Left hindlimb (tissue), 1 donor: ENCODE measurements around the gene SPAG5.
A peak's percentile ranks its signal among the peaks of the same experiment; 100 is the strongest.

Experiments
- DNase-seq: peaks from one replicate; pipeline ENCODE4 v3.0.0-alpha.2; 2018

The SPAG5 gene, protein sequence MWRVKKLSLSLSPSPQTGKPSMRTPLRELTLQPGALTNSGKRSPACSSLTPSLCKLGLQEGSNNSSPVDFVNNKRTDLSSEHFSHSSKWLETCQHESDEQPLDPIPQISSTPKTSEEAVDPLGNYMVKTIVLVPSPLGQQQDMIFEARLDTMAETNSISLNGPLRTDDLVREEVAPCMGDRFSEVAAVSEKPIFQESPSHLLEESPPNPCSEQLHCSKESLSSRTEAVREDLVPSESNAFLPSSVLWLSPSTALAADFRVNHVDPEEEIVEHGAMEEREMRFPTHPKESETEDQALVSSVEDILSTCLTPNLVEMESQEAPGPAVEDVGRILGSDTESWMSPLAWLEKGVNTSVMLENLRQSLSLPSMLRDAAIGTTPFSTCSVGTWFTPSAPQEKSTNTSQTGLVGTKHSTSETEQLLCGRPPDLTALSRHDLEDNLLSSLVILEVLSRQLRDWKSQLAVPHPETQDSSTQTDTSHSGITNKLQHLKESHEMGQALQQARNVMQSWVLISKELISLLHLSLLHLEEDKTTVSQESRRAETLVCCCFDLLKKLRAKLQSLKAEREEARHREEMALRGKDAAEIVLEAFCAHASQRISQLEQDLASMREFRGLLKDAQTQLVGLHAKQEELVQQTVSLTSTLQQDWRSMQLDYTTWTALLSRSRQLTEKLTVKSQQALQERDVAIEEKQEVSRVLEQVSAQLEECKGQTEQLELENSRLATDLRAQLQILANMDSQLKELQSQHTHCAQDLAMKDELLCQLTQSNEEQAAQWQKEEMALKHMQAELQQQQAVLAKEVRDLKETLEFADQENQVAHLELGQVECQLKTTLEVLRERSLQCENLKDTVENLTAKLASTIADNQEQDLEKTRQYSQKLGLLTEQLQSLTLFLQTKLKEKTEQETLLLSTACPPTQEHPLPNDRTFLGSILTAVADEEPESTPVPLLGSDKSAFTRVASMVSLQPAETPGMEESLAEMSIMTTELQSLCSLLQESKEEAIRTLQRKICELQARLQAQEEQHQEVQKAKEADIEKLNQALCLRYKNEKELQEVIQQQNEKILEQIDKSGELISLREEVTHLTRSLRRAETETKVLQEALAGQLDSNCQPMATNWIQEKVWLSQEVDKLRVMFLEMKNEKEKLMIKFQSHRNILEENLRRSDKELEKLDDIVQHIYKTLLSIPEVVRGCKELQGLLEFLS

DNA sequence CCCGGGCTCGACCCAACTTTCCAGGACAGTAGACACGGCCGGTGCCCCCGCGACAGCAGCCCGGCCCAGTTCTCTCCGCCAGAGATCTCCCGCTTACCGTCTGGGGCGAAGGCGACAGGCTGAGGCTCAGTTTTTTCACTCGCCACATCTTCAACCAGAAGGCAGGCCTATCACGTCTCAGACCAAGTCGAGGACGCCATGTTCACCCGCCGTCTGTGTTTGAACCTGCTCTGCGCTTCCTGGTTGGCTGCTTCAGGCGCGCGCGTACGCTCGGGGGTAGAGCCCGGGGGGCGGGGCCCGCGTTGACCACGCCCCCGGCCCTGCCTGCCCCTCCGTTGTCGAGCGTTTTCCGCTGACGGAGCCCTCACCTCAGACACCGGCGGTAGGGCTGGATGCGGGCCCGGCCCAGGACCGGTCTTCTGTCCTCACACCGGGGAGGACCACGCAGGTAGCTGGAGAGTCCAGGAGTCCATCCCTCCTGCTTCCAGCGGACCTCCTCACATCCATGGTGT is at the start of gene SPAG5:
Gene SPAG5, minus strand, starts transcription at position 227 of the 512 bp plus-strand sequence. Its CDS starts 79 bp downstream, at position 148.
- peak; percentile 95 for DNase-seq

DNA sequence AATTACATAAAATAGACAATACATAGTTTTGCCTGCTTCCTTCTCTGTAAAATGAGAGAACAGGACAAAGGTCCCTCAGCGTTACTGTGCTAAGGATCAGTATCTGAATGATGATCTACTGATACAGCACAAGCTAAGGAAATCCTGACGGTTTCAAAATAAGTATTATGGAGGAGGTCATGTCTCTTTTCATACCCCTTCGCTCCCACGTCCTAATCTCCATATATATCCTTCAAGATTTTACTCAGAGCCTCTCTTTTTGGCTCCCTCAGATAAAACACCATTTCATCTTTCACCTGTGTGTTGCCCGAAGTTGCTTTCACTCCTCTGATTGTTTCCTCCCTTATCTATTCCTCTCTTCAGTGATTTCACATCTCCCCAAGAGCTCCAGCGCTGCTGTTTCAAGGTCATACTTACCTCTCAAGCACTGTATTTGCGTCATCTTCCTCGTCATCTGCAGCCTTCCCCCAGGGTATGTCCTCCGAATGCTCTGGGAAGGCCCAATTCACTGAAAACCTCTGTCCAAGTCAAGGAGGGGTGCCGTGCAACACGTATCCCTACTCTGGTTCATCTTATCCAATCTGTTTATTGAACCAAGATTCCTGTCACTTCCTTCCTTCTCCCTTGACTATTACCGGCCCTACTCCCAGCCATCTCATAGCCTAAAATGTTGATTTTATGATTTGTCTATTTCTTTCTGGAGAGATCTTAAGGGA is 47.4 kb upstream of the SPAG5 start:
- no peak for DNase-seq

DNA sequence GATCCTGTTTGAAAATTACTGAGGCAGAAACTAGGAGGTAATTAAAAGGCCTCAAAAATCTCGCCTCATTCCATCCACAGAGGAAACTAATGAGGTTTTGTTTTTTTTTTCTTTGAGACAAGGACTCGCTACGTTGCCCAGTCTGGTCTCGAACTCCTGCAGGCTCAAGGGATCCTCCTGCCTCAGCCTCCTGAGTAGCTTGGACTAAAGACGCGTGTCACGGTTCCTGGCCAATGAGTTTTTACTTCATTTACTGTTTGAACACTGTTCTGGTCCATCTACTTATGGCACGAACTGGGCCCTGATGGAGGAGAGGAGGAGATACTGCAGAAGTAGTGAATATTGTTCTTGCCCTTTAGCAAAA is 46.7 kb upstream of the SPAG5 start:
- no peak for DNase-seq

DNA sequence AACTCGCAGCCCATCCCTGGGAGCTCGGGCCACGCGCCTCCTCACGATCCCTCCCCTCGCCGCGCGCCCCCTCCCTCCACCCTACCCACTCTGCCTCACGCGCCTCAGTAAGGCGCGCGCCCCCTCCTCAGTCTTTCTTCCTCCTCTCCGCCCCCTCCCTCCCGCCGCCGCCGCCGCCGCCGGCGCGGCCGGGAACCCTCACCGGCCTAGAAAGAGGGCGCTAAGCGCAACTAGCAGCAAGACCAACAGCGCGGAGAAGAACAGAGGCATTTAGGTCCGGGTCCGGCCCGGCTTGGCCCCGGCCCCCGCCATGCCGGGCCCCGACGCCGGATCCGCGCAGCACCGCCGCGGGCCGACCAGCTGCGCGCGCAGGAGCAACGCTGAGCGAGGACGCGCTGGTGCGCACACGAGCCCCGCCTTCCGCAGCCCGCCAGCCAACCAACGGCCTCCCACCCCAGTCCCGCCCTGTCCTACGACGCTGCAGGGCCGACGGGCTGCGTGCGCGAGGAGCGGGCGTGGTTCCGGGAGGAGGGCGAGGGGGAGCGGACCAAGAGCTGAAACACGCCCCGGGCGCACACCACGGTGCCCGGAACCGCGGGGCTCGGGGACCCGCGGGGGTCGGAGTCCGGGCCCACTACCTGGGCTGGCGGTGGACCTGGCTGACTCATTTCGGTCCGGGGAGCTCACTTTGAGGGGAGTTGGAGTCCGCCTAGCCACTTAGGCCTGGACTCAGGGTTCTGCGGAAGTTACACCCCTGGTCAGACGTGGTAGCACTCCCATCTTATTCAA is 46.2 kb upstream of the SPAG5 start, which contains the start of gene BLTP2:
Gene BLTP2, minus strand, starts transcription at position 372 of the 789 bp plus-strand sequence. Its CDS starts 102 bp downstream, at position 270.
- DNase-seq = peak; percentile 97

DNA sequence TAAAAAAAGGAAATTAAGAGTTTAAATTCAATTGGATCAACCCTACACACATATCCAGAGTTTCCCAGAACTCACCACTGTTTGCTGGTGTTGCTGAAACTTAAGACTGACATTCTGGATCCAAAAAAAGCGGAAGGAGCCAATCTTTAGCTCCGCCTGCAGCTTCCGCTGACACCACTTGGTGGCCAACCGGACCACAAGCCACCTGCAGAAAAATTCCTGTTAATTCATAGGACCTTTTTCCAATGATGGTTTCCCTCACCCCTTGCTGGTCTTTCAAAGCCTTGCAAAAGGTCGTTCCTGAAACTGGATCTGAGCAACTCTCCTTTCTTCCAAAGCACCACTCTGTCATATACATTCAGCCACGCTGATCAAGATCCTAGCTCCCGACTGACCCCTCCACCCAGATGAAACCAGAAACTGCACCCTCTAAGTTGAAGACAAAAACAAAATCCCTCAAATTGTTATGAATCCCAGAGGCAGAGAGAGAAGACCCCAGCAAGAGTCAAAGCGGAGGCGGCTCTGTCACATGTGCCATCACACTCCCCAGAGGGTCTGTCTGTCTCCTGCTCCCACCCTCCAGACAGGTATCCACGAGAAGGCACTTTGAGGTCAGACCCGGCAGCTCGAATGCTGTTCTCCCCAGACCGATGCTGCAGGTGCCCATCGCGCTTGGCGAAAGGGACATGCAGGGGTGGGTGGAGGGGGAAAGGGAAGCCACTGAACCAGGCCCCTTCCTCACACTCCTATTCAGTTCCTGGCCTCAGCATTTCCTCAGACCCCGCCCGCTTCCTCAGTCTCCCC is 45.4 kb upstream of the SPAG5 start:
- no peak for DNase-seq

DNA sequence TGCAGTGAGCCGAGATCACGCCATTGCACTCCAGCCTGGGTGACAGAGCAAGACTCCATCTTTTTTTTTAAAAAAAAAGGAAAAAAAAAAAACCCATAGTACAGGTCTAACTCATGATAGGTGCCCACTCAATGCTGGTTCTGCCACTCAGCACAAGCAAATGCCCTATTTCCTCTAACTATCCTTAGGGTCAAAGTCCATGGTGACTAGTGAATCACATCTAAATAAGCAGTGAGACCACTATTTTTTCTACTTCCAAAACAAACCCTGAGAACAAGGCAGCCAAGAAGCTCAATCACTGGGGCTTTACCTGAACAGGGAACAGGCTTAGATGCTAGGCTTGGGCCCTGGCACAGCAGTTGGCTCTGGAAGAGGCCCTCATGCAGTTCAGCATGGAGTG is 42.8 kb upstream of the SPAG5 start:
- DNase-seq = no peak

DNA sequence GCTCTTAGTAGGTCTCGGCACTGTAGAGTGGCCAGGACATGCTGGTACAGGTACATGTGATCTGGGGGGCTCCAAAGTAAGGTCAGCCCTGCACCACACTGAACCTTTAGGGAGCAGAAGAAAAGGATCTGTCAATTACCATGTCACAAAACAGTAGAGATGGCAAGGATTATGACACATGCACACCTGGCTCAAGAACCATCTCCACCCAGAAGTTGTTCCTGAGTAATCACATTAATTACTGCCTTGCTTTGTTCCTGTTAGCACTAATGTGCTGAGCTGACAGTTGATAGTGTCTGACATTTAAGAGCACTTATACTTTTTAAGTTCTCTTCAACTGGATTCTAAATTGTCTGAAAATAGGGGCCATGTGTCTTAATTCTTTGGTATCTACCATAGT is 36.7 kb upstream of the SPAG5 start:
- DNase-seq = no peak

DNA sequence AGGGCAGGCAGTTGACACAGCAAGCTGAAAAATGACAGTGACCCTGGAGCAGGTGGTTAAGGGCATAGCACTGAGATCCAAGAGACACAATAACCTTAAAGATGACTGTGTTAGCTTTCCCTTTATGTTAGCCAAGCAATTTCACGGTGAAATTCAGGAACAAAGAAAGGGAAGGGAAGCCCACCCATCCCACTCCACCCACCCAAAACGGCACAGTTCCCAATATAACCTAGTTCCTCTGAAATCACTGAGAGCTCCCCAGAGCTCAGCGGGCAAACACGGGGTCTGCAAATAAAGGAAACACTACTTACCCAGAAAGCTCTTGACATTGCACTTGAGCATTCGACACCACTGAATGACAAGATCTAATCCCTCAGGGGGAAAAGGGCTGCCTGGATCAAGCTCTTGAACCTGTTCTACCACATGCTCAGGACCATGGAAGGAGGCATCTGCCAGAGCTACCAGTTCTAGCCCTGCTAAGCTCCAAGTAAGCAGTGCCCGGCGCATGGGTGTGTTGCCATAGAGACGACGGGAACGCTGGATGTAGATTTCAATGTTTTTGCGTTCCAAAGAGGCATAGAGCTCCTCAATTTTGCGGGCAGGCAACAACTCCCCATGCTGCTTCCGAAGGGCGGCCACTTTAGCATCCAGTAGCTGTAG is 35.5 kb upstream of the SPAG5 start:
- no peak for DNase-seq

DNA sequence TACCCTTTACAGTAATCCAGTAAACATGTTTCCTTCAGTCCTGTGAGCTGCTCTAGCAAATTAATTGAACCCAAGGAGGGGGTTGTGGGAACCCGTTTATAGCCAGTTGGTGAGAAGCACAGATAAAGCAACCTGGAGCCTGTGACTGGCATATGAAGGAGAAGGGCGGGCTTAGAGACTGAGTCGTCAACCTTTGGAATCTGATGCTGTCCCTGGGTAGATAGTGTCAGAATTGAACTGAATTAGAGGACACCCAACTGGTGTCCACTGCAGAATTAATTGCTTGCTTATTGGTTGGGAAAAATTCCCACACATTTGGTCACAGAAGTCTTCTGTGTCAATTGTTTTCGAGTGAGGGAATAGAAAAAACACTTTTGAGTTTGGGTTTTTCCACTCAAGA is 28.0 kb upstream of the SPAG5 start:
- no peak for DNase-seq

DNA sequence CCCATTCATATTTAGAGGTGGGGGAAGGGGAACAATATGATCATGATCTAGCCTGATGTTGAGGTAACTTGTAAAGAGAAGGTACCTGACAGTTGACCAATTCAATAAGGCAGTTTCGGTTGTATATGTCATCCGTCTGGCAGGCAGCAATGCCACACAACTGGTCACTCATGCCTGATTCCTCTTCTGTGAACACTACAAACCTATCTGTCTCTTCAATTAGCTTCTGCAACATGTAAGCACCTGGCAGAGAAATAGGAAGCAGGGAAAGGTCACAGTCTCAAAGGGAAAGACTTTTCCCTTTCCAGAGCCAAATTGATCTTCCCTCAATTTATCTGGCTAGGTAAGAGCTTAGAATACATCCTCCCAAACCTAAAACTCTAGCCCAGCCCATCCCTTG is 25.3 kb upstream of the SPAG5 start:
- DNase-seq = no peak

DNA sequence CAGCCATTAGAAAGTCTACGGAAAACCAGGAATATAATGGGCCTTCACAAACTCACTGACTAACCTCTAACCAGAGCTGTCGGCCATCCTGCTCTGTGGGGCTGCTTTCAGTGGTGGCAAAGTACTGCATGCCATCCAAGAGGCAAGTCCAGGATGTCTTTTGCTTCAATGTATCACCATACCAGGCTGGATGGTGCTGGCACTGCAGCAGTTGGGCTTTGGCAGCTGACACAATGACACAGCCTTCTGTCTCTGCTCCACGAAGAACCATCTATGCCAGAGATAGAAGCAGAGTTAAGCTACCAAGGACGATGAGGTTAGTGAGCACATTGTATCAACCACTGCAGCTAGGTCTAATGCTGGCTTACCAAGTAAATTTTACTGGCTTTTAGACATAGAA is 24.9 kb upstream of the SPAG5 start:
- no peak for DNase-seq

DNA sequence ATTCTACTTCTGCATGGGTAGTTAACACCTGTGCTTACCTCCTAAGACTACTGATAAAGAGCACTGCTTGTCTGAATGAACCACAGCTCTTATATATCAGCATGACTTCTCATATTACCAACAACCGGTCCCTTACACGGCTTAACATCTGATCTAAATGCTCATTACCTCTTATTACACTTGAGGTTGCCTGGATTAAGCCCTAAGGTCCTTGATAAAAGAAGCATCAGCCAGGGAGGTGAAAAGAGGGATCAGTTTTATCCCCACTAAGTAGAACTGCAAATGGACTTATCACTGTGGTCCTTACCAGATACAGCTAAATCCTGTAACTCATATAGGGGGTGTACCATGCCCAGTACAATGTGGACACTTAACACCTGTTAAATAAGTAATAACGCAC is 23.4 kb upstream of the SPAG5 start:
- no peak for DNase-seq

DNA sequence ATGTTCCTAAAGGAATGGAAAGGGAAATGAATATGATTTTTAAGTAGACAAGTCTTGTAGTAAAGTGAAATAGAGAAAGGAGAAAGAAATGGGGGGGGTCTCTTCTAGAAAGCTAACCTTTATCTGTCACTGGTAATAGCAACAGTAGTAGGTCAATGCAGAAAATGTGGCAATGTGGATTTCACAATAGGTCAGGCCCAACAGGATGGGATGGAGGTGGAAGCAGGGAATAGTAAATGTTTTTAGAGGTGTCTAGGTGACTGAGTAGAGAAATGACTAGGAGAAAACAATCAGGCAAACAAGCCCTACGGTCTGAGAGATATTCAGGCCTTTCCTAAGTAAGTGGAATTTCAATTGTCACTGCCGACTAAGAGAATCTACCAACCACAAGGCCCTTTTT is 21.2 kb upstream of the SPAG5 start:
- no peak for DNase-seq

DNA sequence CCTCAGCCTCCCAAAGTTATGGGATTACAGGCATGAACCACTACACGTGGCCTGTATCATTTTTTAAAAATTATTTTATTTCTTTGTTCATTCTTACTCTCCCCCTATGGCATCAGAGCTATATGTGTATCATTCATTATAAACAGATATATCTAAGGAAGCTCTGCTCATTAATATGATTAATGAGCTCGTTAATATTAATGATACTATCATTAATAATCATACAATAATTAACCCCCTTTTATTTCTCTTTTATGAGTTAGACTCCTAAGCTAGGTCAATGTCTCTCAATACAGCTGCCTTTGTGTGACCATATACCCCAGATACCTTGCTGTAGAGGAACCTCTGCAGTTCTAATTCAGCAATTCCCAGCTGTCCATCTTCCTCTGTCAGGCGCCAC is 19.6 kb upstream of the SPAG5 start:
- no peak for DNase-seq

DNA sequence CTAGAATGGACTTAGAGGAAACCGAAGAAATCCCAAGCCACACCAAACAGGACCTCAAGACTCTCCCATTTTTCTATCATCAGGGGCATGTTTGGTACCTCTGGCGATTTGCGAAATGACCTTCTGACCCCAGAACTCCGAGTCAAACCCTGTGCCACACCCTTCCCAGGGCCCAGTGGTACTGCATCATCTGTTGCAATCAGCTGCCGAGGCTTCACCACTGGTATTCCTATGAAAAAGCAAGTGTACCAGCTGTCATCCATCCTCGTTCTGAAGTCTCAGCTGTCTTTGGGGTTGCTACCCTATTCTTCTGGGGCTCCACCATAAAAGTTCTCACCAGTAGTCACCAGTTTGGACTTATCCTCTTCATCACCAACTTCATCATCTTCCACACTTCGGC is 17.5 kb upstream of the SPAG5 start:
- no peak for DNase-seq

DNA sequence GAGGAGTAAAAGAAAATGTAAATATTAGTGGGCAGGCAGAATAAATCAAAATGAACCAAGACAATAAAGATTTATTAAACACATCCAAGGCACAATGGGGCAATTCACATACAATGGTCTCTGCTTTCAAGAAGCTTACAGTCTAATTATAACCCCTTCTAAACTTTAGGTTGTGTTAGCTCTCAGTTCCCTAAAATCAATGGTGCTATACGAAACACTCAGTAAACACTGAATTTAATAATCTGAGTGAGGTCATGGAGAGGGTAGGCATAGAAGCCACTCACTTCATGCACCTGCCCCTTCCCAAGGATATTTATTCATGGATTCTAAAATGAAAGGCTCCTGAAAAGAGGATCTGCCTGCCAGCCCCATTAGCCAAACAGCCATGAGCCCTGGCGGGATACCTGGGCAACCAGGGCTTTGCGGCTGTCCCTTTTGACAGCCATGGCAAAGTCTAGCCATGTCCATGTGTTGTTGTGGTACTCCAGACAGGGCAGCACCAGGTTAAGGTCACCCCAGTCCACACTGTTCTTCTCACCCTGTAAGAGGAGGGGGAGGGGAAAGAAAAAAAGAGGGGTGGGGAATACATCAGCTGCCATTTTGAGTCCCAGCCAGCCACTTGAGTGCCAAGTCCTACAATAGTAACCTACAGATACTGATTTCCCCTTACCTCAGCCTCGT is 16.6 kb upstream of the SPAG5 start:
- no peak for DNase-seq

DNA sequence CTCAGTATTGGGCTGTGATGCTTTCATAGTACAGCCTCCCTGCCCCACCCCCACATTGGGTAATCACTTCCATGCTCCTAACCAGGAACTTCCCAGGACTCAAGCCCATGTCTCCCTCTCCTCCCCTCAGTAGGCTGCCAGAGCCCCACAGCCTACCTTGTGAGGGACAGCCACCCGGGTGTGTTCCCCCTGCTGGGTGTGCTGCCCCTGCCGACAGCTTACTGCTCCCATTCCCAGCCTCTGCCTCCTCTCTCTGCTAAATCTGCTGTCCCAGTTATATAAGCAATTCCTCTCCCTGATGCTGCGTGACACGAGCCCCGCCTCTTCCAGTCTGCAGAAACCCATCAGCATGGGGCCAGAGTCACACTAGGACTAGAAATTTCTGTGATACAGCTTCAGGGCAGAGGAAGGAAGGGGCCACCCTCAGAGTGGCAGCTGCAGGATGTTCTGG is 15.1 kb upstream of the SPAG5 start, which contains the start of gene RSKR:
Gene RSKR, minus strand, starts transcription at position 255 of the 451 bp plus-strand sequence. Its CDS starts 24 bp downstream, at position 231.
- no peak for DNase-seq

DNA sequence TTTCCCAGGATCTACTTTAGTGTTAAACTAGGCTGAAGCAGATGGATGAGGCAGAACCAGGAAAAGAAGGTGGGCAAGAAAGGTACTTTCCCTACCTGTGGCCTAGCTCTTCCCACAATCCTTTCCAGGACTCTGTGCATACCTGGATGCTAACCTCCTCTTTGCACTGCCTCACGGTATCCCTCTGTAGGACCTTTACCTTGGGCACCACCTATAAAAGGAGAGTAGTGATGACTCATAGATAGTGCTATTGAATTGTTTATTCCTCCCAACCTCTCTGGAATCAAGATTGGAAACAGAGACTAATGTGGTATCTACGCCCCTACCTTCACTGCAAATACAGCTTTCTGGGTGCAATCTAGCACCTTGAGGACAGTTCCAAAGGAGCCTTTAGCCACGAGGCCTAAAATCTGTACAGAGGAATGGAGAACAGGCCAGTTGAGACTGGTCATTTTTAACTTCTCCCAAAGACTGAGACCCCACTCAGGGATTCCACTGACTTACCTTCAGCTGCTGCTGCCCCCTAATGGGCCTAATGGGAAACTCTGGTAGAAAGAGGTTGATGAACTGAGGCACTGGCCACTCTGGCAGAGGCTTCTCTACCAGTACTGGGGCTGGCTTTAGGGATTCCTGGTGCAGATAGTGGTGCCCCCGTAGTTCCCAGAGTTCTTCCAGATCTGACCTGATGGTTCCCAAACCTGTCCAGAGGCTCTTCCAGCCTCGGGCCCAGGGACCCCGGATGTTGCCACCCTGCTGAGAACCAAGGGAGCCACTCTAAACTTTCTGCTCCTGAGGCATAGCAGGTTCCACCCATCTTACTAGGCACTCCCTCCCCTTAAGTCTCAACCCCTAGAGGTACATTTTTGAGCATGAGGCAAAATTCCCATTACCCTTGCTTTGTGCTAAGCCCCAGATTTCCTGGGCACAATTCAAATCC is 14.4 kb upstream of the SPAG5 start:
- no peak for DNase-seq
